HG03469 (cell line): ENCODE measurements around the gene PRORP.
"Not testable (repeated sequence)": the region's sequence is repeated elsewhere in the genome, so short reads cannot be mapped to it uniquely, and the experiment has no call there.

Source experiments
- ATAC-seq: cut with Tn5 transposase; IDR thresholded peaks from one replicate; pipeline ENCODE4 v1.9.1; 2021; ENCODE audit warnings: mild to moderate bottlenecking, moderate library complexity, moderate number of reproducible peaks; ENCODE audit not compliant: unreplicated experiment

PRORP gene

GRCh38 chr14:35121887-35122695 lies at the start of gene PRORP, which contains the start of gene PPP2R3C:
Gene PRORP, plus strand, starts transcription at chr14:35122552. Its CDS starts 694 bp downstream, at chr14:35123246.
Gene PPP2R3C, minus strand, starts transcription at chr14:35121990. Its CDS starts 31 bp downstream, at chr14:35121959.
- peak; percentile 83 for ATAC-seq

- no peak for ATAC-seq
Measured at GRCh38 chr14:35073486-35073885, 48.9 kb upstream of the PRORP start.

GRCh38 chr14:35078082-35078481 lies 44.3 kb upstream of the PRORP start:
- no peak for ATAC-seq

- ATAC-seq = no peak
Measured at GRCh38 chr14:35079742-35080141, 42.6 kb upstream of the PRORP start.

- no peak for ATAC-seq
Measured at GRCh38 chr14:35083530-35084150, 38.7 kb upstream of the PRORP start.

- ATAC-seq = no peak
Measured at GRCh38 chr14:35085441-35085840, 36.9 kb upstream of the PRORP start.

- ATAC-seq = no peak
Measured at GRCh38 chr14:35088514-35088913, 33.8 kb upstream of the PRORP start.

GRCh38 chr14:35094645-35095044 lies 27.7 kb upstream of the PRORP start:
- ATAC-seq = not testable (repeated sequence)

GRCh38 chr14:35107866-35108265 lies 14.5 kb upstream of the PRORP start:
- ATAC-seq = no peak

- no peak for ATAC-seq
Measured at GRCh38 chr14:35112641-35113040, 9.7 kb upstream of the PRORP start.

GRCh38 chr14:35113308-35113950 lies 8.9 kb upstream of the PRORP start:
- ATAC-seq = no peak

GRCh38 chr14:35114036-35114435 lies 8.3 kb upstream of the PRORP start:
- no peak for ATAC-seq

GRCh38 chr14:35116242-35116641 lies 6.1 kb upstream of the PRORP start:
- no peak for ATAC-seq

- no peak for ATAC-seq
Measured at GRCh38 chr14:35117112-35117511, 5.2 kb upstream of the PRORP start.

- no peak for ATAC-seq
Measured at GRCh38 chr14:35121026-35121886, 1.1 kb upstream of the PRORP start.

GRCh38 chr14:35122696-35123387 lies 490 bp downstream of the PRORP start:
- ATAC-seq = no peak

- ATAC-seq = no peak
Measured at GRCh38 chr14:35123388-35123703, 994 bp downstream of the PRORP start.

- no peak for ATAC-seq
Measured at GRCh38 chr14:35124127-35124526, 1.8 kb downstream of the PRORP start.

- no peak for ATAC-seq
Measured at GRCh38 chr14:35133542-35134328, 11.4 kb downstream of the PRORP start.
